Mucosa of rectum (tissue), 2 donors: ENCODE results near the gene IMMP2L.
"Not testable (repeated sequence)": the region's sequence is repeated elsewhere in the genome, so short reads cannot be mapped to it uniquely, and the experiment has no call there.

Source experiments
- H3K27ac ChIP-seq, 2 donors: one replicate each; pipeline ENCODE4 v1.7.0; 2013; ENCODE audit warnings: inconsistent platforms in 2 of 2, low read depth in 2 of 2, low read length in 2 of 2
- H3K27me3 ChIP-seq, 2 donors: one replicate each; pipeline ENCODE4 v1.7.0; 2013; ENCODE audit warnings: low read length in 2 of 2; ENCODE audit not compliant: control insufficient read depth in 2 of 2, insufficient read depth in 2 of 2
- H3K36me3 ChIP-seq, 2 donors: one replicate each; pipeline ENCODE4 v1.7.0; 2013; ENCODE audit warnings: low read length in 2 of 2; ENCODE audit not compliant: control insufficient read depth in 2 of 2, insufficient read depth in 2 of 2
- H3K4me1 ChIP-seq, 2 donors: one replicate each; pipeline ENCODE4 v1.7.0; 2013; ENCODE audit warnings: low read length in 2 of 2, mild to moderate bottlenecking in 1 of 2; ENCODE audit not compliant: control insufficient read depth in 2 of 2, insufficient read depth in 2 of 2
- H3K4me3 ChIP-seq, 2 donors: one replicate each; pipeline ENCODE4 v1.7.0; 2013; ENCODE audit warnings: low read length in 2 of 2
- H3K9ac ChIP-seq, 2 donors: one replicate each; pipeline ENCODE4 v1.7.0; 2013; ENCODE audit warnings: low read length in 2 of 2, low read depth in 1 of 2, mild to moderate bottlenecking in 1 of 2
- H3K9me3 ChIP-seq, 2 donors: one replicate each; pipeline ENCODE4 v1.7.0; 2013; ENCODE audit warnings: low read length in 2 of 2; ENCODE audit not compliant: control insufficient read depth in 2 of 2
- donor health status: healthy.
- donor health status: Normal muscosa, but diverticular disease.

The IMMP2L gene

DNA sequence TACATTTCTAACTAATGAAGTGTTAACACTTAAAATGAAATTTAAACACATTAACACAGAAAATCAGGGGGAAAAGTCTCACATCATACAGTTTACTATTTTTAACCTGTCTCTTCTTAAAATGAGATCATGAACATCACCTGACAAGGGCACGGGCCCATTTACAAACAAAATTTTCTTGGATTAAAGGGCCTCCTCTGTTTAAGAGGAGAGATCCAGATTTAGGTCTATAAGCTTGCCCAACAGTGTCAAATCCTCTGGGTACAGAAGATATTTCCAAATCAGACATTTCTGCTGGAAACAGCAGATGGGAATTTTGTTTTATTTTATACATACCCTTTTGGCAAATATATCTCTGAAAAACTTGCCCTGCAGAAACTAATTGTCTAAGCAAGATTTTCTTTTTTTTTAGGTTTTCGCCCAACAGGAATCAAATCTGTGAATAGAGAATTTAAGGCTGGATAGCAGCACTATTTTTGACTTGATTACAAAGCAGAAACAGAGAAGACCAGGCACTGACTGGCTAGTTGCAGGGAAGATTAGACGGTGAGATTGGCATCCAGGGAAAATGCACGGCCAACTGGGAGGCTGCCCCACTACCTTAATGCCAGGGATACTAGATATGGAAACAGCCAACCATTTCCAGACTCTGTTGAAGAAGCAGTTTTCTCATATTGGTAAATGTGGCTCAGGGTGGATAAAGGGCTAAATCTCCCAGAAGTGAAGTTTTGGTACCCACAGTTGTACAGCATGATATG lies 298.0 kb downstream of the IMMP2L start:
- Histone ChIP-seq H3K27me3 (no peaks in the 10 kb centered on the region), H3K27ac (no peak overlapping the region), H3K4me3 (no peak overlapping the region), H3K4me1 (no peaks in the 10 kb centered on the region), H3K9me3 (no peaks in the 10 kb centered on the region), H3K9ac (no peak overlapping the region), H3K36me3 (no peaks in the 10 kb centered on the region)

DNA sequence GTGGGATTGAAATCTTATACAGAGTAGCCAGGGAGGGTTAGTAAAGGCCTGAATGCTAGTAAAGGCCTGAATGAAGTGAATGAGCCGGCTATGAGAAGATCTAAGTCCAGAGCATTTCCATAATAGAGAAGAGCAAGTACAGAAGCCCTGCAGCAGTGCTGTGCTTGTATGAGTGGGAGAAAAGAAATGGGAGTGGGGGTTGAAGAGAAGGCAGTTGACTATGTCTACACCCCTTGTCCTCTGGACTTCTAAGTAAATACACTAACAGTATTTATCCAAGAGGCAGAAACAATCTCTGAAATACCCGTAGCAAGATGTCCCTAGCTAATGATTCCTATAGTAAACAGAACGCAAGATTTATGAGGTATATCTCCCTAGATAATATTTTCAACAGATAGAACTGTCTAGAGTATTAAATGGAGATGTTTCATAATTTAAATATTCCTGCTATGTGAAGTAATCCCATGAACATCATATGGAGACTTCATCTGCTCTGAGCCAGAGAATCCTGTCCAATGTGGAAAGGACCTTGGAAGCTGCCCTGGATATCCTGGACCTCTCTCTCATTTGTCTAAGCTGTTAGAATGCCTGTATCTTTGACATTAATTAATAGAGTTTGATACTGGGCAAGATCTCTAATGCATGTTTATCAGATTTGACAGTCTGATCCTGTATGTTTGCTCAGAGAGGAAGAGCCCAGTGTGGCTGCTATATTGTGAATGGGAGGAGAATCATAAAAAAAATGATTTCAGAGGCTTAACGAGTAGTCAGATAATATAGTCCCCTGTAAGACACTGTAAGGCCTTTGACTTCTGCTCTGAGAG lies 299.8 kb downstream of the IMMP2L start:
- Histone ChIP-seq H3K27me3 (no peaks in the 10 kb centered on the region), H3K4me1 (no peaks in the 10 kb centered on the region), H3K9ac (no peak overlapping the region), H3K27ac (no peak overlapping the region), H3K4me3 (no peak overlapping the region), H3K9me3 (no peaks in the 10 kb centered on the region), H3K36me3 (no peaks in the 10 kb centered on the region)

DNA sequence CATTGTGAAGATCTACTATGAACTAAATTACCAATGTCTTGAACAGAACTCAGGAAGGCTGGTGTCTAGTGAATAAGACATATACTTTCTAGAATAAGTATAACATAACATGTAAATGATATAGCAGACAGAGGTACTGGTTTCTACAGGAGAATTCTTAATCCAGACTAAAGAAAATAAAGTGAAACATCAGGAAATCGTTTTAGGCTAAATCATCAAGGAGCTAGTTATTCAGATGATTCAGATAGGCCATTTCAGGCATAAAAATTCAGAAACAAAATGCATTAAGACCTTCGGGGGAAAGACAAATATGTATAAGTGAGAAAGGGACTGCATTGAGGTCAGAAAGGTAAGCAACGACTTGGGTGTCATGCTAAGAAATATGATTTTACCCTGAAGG lies 300.8 kb downstream of the IMMP2L start:
- Histone ChIP-seq H3K9me3 (no peaks in the 10 kb centered on the region), H3K9ac (no peak overlapping the region), H3K4me3 (no peak overlapping the region), H3K4me1 (no peaks in the 10 kb centered on the region), H3K27me3 (no peaks in the 10 kb centered on the region), H3K36me3 (no peaks in the 10 kb centered on the region), H3K27ac (no peak overlapping the region)

DNA sequence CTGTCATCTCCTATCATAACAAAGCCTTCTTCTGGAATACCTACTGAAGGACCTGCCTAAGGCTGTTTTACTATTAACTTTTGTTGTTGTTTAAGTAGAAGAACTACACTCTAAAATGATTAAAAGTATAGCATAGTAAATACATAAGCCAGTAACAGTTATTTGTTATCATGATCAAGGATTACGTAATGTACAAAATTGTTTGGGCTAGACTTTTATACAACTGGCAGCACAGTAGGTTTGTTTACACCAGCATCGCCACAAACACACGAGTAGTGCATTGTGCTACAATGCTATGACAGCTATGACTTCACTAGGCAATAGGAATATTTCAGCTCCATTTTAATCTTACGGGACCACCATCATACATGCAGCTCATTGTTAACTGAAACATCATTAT lies 302.3 kb downstream of the IMMP2L start:
- H3K27ac ChIP-seq, result no peak overlapping the region
- no peaks in the 10 kb centered on the region for H3K4me1 ChIP-seq

DNA sequence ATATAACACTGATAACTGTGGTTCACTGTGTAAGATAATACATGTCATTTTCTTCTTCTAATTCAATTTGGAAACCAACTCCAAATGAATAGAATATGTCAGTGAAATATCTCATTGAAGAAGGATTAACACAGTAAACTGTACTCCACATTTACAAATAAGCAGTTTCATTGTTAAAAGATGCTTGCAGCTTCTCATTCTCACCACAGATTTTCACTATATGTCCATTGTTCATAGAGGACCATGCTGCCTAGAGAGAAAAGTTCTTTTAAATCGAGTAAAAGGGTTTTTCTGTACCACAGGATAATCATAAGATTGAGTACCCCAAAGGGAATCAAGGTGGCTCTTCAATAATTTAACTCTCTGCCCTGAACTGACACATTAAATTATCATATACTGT lies 305.9 kb downstream of the IMMP2L start:
- no peak overlapping the region for H3K27ac ChIP-seq
- no peaks in the 10 kb centered on the region for H3K27me3 ChIP-seq
- no peaks in the 10 kb centered on the region for H3K9me3 ChIP-seq
- no peaks in the 10 kb centered on the region for H3K36me3 ChIP-seq
- H3K4me3 ChIP-seq, result no peak overlapping the region
- H3K9ac ChIP-seq, result no peak overlapping the region
- no peaks in the 10 kb centered on the region for H3K4me1 ChIP-seq

More for the DNA sequence above, 302.3 kb downstream of the IMMP2L start:
- Histone ChIP-seq H3K27me3 (no peaks in the 10 kb centered on the region), H3K9me3 (no peaks in the 10 kb centered on the region), H3K9ac (no peak overlapping the region), H3K4me3 (no peak overlapping the region), H3K36me3 (no peaks in the 10 kb centered on the region)

DNA sequence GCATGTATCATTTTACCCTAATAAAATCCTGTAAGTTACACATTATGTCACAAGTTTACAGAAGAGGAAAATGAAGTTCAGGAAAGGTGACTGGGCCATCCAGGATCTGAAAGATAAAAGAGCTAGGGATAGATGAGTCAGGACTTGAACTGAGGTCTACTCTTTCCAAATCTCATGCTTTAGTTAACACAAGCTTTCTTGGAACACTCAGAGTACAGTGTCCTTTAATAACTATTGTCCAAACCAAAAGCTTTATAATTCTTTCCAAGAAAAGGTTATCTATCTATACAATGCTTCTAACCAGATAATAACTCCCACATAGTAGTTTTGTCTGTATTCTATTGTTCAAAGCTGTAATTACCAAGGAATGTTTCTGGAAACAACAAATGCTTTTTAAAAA lies 306.7 kb downstream of the IMMP2L start:
- H3K4me3 ChIP-seq, result no peak overlapping the region
- H3K4me1 ChIP-seq, result no peaks in the 10 kb centered on the region
- no peak overlapping the region for H3K9ac ChIP-seq
- H3K27ac ChIP-seq, result no peak overlapping the region
- no peaks in the 10 kb centered on the region for H3K9me3 ChIP-seq
- H3K36me3 ChIP-seq, result no peaks in the 10 kb centered on the region
- H3K27me3 ChIP-seq, result no peaks in the 10 kb centered on the region

DNA sequence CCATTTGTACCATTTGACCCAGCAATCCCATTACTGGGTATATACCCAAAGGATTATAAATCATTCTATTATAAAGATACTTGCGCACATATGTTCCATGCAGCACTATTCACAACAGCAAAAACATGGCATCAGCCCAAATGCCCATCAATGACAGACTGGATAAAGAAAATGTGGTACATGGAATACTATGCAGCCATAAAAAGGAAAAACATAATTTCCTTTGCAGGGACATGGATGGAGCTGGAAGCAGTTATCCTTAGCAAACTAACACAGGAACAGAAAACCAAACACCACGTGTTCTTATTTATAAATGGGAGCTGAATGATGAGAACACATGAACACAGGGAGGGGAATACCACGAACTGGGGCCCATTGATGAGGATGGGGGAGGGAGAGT lies 310.9 kb downstream of the IMMP2L start:
- H3K27ac ChIP-seq, H3K4me1 ChIP-seq, H3K4me3 ChIP-seq, H3K9ac ChIP-seq, H3K27me3 ChIP-seq, H3K9me3 ChIP-seq, H3K36me3 ChIP-seq: not testable (repeated sequence)

DNA sequence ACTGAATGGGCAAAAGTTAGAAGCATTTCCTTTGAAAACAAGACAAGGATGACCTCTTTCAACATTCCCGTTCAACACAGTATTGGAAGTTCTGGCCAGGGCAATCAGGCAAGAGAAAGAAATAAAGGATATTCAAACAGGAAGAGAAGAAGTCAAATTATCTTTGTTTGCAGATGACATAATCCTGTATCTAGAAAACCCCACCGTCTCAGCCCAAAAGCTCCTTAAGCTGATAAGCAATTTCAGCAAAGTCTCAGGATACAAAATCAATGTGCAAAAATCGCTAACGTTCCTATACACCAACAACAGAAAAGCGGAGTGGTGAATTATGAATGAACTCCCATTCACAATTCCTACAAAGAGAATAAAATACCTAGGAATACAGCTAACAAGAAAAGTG lies 312.5 kb downstream of the IMMP2L start:
- not testable (repeated sequence) for H3K9me3 ChIP-seq, H3K4me1 ChIP-seq, H3K27ac ChIP-seq, H3K27me3 ChIP-seq, H3K9ac ChIP-seq, H3K4me3 ChIP-seq, H3K36me3 ChIP-seq

DNA sequence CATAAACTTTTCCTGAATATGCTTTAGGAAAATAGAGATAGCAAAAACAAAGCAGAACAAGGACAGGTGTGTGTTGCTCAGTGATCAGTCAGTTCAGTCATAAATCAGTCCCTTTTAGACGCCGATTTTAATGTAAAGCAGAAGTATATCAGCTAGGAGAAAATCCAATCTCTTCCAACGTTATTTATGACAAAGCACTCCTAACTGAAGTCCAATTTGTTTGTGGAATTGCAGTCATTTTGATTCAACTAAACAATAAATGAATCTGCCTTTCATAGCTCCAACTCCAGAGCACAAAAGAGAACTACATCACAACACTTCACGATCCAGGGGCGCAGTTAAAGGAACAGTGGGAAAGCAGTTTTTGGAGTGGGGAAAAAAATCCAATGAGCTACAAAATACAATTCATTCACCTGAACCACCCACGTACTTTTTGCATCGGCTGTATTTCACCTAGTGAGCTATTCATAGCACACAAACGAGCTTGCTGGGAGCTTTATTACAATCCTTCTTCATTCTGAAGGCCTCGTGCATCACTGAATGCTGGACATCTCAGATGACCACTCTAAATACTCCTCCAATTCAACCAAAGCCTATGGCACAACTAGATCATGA lies 320.0 kb downstream of the IMMP2L start:
- H3K27ac ChIP-seq, result no peak overlapping the region
- no peaks in the 10 kb centered on the region for H3K4me1 ChIP-seq
- H3K36me3 ChIP-seq, result no peaks in the 10 kb centered on the region
- no peaks in the 10 kb centered on the region for H3K27me3 ChIP-seq
- no peak overlapping the region for H3K4me3 ChIP-seq
- H3K9me3 ChIP-seq, result no peaks in the 10 kb centered on the region
- H3K9ac ChIP-seq, result no peak overlapping the region

DNA sequence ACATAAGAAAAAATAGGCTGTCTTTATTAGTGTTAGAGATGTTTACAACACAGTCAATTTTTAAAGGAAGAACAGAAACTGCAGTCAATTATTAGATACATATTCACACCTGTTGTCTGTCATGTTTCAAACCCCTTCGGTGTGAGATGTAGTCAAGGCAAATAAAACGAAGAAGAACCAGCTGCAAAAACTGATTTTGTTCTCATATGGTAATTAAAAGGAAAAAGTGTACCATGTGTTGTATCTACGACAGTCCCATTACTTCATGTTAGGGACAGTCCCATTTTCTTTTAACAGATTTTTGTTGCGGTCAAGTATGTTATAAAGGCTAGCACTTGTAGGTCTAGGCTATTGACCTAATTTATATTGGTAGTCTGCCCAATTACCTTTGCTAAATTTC lies 321.9 kb downstream of the IMMP2L start:
- Histone ChIP-seq H3K9me3 (no peaks in the 10 kb centered on the region), H3K9ac (no peak overlapping the region), H3K27me3 (no peaks in the 10 kb centered on the region), H3K36me3 (no peaks in the 10 kb centered on the region), H3K27ac (no peak overlapping the region), H3K4me3 (no peak overlapping the region), H3K4me1 (no peaks in the 10 kb centered on the region)
